ENCODE measurements around the gene BACE1-AS.

DNA sequence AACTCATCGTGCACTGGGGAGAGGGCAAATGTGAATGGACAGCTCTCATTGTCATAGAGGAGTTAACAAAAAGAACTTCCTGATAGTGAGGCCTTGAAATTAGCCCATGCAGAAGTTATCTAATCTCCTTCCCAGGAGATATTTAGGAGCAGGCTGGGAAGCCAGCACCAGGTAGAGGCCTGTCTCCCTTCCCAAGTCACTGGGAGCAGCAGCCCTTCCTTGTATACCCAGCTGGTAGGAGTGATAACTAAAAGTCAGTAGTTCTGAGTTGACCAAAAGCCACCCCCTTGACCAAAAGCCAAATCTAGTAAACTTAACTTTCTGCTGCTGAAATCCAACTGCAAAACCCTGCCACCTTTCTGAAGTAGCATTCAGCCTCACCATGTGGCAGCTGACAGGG is 1.4 kb upstream of the BACE1-AS start:
- TF ChIP-seq CTCF (IDR thresholded peaks at IDR 0.05) (no peak), POLR2A (IDR thresholded peaks at IDR 0.05) (no peak)

Data from uterus (tissue), 2 donors.